Activated CD8-positive, alpha-beta T cell treated with anti-CD3 and anti-CD28 coated beads, Interleukin-2, amount 10 ng/mL, durations not matched to agents 7 days and 5 days (primary cell): ENCODE measurements around the gene NEK9. TPM values are rescaled to one million over a fixed set of nuclear protein-coding genes. Genes with fewer than 3 reads are reported as not detected.

Experiments used
- ATAC-seq: fragments of 150-1000 bp; cut with Tn5 transposase; one replicate; pipeline ENCODE4 v1.10.0; 2021; ENCODE audit warnings: moderate library complexity
- CTCF ChIA-PET: fragments of 350-600 bp; sonication (Branson Sonifier 250); formaldehyde crosslinking; loops from one replicate; lab custom pipeline; 2021; ENCODE audit warnings: antibody characterized with exemption; lab: Charles Lee
- POLR2A ChIA-PET: fragments of 350-600 bp; sonication (Branson Sonifier 250); formaldehyde crosslinking; loops from one replicate; lab custom pipeline; 2021; ENCODE audit warnings: antibody characterized with exemption; lab: Charles Lee
- DNase-seq: peaks from one replicate; pipeline ENCODE4 v3.0.0-alpha.2; 2020
- H3K27ac Mint-ChIP-seq: one replicate; pipeline ENCODE4 v1.8.0; 2021; ENCODE audit warnings: mild to moderate bottlenecking, mixed read lengths
- H3K27me3 Mint-ChIP-seq: one replicate; pipeline ENCODE4 v1.8.0; 2021; ENCODE audit warnings: low read depth, mixed read lengths
- H3K36me3 Mint-ChIP-seq: one replicate; pipeline ENCODE4 v1.8.0; 2021; ENCODE audit warnings: low read depth, mixed read lengths
- H3K4me1 Mint-ChIP-seq: one replicate; pipeline ENCODE4 v1.8.0; 2021; ENCODE audit warnings: low read depth, mixed read lengths
- H3K4me3 Mint-ChIP-seq: one replicate; pipeline ENCODE4 v1.8.0; 2021; ENCODE audit warnings: mild to moderate bottlenecking, mixed read lengths
- H3K9me3 Mint-ChIP-seq: one replicate; pipeline ENCODE4 v1.8.0; 2022; ENCODE audit warnings: mixed read lengths; ENCODE audit not compliant: insufficient read depth
- total RNA-seq, 2 experiments: library from RNA; stranded (reverse); gene quantifications; one replicate each; pipeline ENCODE4 v1.2.3, GENCODE V29; 2021

Gene NEK9
- total RNA-seq, 2 experiments from 2014 or later = 73.7 to 80.0 TPM

GRCh38 chr14:75101491-75101890, 25.4 kb downstream of the NEK9 start:
- H3K4me3 Mint-ChIP-seq = no peak overlapping the region
- H3K4me1 Mint-ChIP-seq = no peaks in the 10 kb centered on the region
- ChIA-PET CTCF (interaction anchor here (0.9 to 2.5 kb wide), 4 partner anchors 8 to 195 kb away, joined by 3 to 7 read pairs (median 4); no protein-coding TSS in a partner anchor), POLR2A (no interaction called here)
- no peak overlapping the region for H3K27ac Mint-ChIP-seq
- ATAC-seq = no peak
- DNase-seq = no peak
- H3K9me3 Mint-ChIP-seq = no peaks in the 10 kb centered on the region
- H3K27me3 Mint-ChIP-seq = no peaks in the 10 kb centered on the region
- H3K36me3 Mint-ChIP-seq = peaks cover 59% of the 10 kb centered on the region

- DNase-seq (no peak), ATAC-seq (no peak)
- no peak overlapping the region for H3K4me3 Mint-ChIP-seq
- no peaks in the 10 kb centered on the region for H3K9me3 Mint-ChIP-seq
- H3K27ac Mint-ChIP-seq = no peak overlapping the region
- ChIA-PET CTCF (interaction anchor here (1.2 kb wide), 1 partner anchor 10 kb away, joined by 7 read pairs; no protein-coding TSS in a partner anchor), POLR2A (no interaction called here)
- H3K27me3 Mint-ChIP-seq = no peaks in the 10 kb centered on the region
- H3K4me1 Mint-ChIP-seq = no peaks in the 10 kb centered on the region
- peaks cover 51% of the 10 kb centered on the region for H3K36me3 Mint-ChIP-seq
These were observed 28.2 kb downstream of the NEK9 start for GRCh38 chr14:75098682-75099081.

- Mint-ChIP-seq H3K9me3 (no peaks in the 10 kb centered on the region), H3K4me1 (no peaks in the 10 kb centered on the region), H3K36me3 (peaks cover 49% of the 10 kb centered on the region), H3K27me3 (no peaks in the 10 kb centered on the region), H3K27ac (no peak overlapping the region), H3K4me3 (no peak overlapping the region)
- ChIA-PET POLR2A (no interaction called here), CTCF (interaction anchor here (0.5 to 1.2 kb wide), 2 partner anchors 10 to 194 kb away, joined by 3 to 7 read pairs; no protein-coding TSS in a partner anchor)
- ATAC-seq (no peak), DNase-seq (no peak)
These were observed 28.6 kb downstream of the NEK9 start for GRCh38 chr14:75098212-75098611.

DNA sequence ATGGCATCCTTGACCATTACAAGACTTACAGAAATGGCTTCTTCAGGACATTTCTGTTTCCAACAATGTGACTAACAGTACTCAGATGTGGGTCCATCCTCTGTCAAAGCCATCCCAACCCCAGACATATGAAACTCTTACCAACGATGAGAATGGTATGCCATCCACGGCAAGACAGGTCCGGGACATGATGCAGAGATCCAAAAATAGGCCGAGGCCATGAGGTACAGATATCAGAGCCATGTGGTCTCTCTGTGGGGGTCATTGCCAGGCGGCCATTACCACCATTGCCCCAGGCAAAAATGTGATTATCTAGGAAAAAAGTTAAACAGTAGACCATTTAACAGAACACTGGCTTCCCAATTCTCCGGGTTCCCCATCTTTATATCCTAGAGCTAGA, 29.9 kb downstream of the NEK9 start:
- peaks cover 48% of the 10 kb centered on the region for H3K36me3 Mint-ChIP-seq
- ChIA-PET POLR2A (no interaction called here), CTCF (no interaction called here)
- H3K27ac Mint-ChIP-seq = no peak overlapping the region
- H3K9me3 Mint-ChIP-seq = no peaks in the 10 kb centered on the region
- no peaks in the 10 kb centered on the region for H3K4me1 Mint-ChIP-seq
- ATAC-seq (no peak), DNase-seq (no peak)
- no peaks in the 10 kb centered on the region for H3K27me3 Mint-ChIP-seq
- no peak overlapping the region for H3K4me3 Mint-ChIP-seq

DNA sequence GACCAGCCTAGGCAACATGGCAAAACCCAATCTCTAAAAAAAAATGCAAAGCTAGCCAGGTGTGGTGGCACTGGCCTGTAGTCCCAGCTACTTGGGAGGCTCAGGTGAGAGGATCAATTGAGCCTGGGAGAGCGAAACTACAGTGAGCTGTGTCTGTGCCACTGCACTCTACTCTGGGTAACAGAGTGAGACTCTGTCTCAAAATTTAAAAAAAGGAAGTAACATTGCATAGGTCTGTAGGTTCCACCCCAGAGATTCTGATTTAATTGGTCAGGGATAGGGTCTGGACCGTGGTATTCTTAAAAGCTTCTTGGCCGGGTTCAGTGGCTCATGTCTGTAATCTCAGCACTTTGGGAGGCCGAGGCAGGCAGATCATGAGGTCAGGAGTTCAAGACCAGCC, 31.2 kb downstream of the NEK9 start:
- ATAC-seq (no peak), DNase-seq (no peak)
- no peak overlapping the region for H3K4me3 Mint-ChIP-seq
- peaks cover 47% of the 10 kb centered on the region for H3K36me3 Mint-ChIP-seq
- H3K9me3 Mint-ChIP-seq = no peaks in the 10 kb centered on the region
- H3K4me1 Mint-ChIP-seq = no peaks in the 10 kb centered on the region
- ChIA-PET POLR2A (interaction anchor here (0.7 kb wide), 1 partner anchor 26 kb away, joined by 3 read pairs; the partner anchor contains the start of gene ZC2HC1C), CTCF (interaction anchor here (0.8 to 1.1 kb wide), 3 partner anchors 201 to 477 kb away, joined by 3 read pairs; no protein-coding TSS in a partner anchor)
- no peaks in the 10 kb centered on the region for H3K27me3 Mint-ChIP-seq
- H3K27ac Mint-ChIP-seq = no peak overlapping the region

DNA sequence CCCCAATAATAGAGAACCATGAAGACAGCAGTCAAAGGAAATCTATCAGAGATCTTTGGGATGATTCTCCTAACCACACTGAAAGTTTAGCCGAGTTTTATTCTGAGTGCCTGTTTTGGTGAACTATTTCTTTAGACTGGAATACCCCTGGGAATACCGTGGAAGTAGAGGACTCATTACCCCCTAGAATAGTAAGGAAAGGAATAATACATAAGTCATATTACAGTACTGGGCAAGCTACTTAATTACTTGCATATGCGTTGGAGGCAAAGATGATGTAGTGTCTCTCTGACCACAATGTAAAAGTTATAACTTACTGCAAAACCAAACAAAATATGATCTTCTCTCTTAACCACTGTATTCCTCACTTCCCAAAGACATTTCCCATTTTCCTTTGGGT, 32.0 kb downstream of the NEK9 start:
- no peak overlapping the region for H3K4me3 Mint-ChIP-seq
- POLR2A ChIA-PET = no interaction called here
- H3K4me1 Mint-ChIP-seq = no peaks in the 10 kb centered on the region
- CTCF ChIA-PET = interaction anchor here (1.0 to 1.1 kb wide), 2 partner anchors 201 to 477 kb away, joined by 3 read pairs; no protein-coding TSS in a partner anchor
- peaks cover 46% of the 10 kb centered on the region for H3K36me3 Mint-ChIP-seq
- H3K9me3 Mint-ChIP-seq = no peaks in the 10 kb centered on the region
- no peak overlapping the region for H3K27ac Mint-ChIP-seq
- DNase-seq = no peak
- no peak for ATAC-seq
- H3K27me3 Mint-ChIP-seq = no peaks in the 10 kb centered on the region

GRCh38 chr14:75092698-75093097, 34.1 kb downstream of the NEK9 start:
- Mint-ChIP-seq H3K27me3 (no peaks in the 10 kb centered on the region), H3K36me3 (peaks cover 32% of the 10 kb centered on the region), H3K9me3 (no peaks in the 10 kb centered on the region), H3K4me3 (no peak overlapping the region), H3K4me1 (no peaks in the 10 kb centered on the region), H3K27ac (no peak overlapping the region)
- ChIA-PET CTCF (no interaction called here), POLR2A (no interaction called here)
- no peak for DNase-seq
- no peak for ATAC-seq

GRCh38 chr14:75091251-75091650, 35.6 kb downstream of the NEK9 start:
- DNase-seq (no peak), ATAC-seq (no peak)
- ChIA-PET POLR2A (no interaction called here), CTCF (interaction anchor here (0.9 to 5.0 kb wide), 5 partner anchors 14 to 249 kb away, joined by 3 to 86 read pairs (median 4); no protein-coding TSS in a partner anchor)
- peaks cover 35% of the 10 kb centered on the region for H3K36me3 Mint-ChIP-seq
- no peaks in the 10 kb centered on the region for H3K4me1 Mint-ChIP-seq
- H3K4me3 Mint-ChIP-seq = no peak overlapping the region
- no peaks in the 10 kb centered on the region for H3K27me3 Mint-ChIP-seq
- H3K27ac Mint-ChIP-seq = peak overlapping the region; percentile 13
- no peaks in the 10 kb centered on the region for H3K9me3 Mint-ChIP-seq

- no peak for DNase-seq
- Mint-ChIP-seq H3K36me3 (peaks cover 40% of the 10 kb centered on the region), H3K27ac (no peak overlapping the region), H3K4me1 (no peaks in the 10 kb centered on the region), H3K4me3 (no peak overlapping the region), H3K9me3 (no peaks in the 10 kb centered on the region), H3K27me3 (no peaks in the 10 kb centered on the region)
- CTCF ChIA-PET = interaction anchor here (1.4 to 5.0 kb wide), 4 partner anchors 15 to 249 kb away, joined by 3 to 86 read pairs (median 6); no protein-coding TSS in a partner anchor
- no peak for ATAC-seq
- POLR2A ChIA-PET = interaction anchor here (0.7 kb wide), 1 partner anchor 184 kb away, joined by 3 read pairs; no protein-coding TSS in a partner anchor
These were observed 36.5 kb downstream of the NEK9 start for GRCh38 chr14:75090353-75090752.

DNA sequence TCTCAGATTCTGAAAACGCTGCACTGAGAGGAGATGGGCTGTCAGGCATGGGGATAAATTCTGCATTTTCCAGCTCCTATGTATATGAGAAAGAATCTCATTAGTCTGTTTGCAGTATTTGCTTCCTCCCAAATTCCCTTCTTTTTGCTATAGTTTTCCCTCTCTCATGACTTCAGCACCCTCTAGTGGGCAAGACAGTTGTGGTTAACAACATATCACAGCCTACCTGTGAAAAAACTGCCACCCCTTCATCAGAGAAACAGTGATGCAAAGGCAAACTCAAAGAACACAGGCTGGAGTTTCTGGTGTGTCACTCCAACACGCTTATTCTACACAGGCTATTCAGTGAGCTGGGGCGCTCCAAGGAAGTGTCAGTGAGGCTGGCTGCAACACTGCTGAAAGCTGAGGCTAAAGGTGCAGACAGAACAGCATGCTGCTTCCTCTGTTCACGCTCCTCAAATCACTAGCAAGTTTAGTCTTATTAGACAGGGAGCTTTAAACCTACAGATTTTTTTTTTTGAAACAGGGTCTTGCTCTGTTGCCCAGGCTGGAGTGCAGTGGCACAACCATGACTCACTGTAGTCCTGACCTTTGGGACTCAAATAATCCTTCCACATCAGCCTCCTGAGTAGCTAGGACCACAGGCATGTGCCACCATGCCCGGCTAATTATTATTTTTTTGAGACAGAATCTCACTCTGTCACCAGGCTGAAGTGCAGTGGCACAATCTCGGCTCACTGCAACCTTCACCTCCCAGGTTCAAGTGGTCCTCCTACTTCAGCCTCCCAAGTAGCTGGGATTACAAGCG, 38.1 kb downstream of the NEK9 start:
- peak; percentile 65 for DNase-seq
- Mint-ChIP-seq H3K36me3 (peaks cover 45% of the 10 kb centered on the region), H3K9me3 (no peaks in the 10 kb centered on the region), H3K4me3 (no peak overlapping the region), H3K27ac (no peak overlapping the region), H3K27me3 (no peaks in the 10 kb centered on the region), H3K4me1 (no peaks in the 10 kb centered on the region)
- ChIA-PET POLR2A (interaction anchor here (0.6 to 1.0 kb wide), 3 partner anchors 218 to 228 kb away, joined by 3 read pairs; no protein-coding TSS in a partner anchor), CTCF (interaction anchor here (0.6 to 5.0 kb wide), 59 partner anchors 10 to 480 kb away, joined by 3 to 86 read pairs (median 4); partner anchors contain the start of genes ACYP1, EIF2B2, MLH3 and NEK9)
- ATAC-seq = peak; percentile 69

DNA sequence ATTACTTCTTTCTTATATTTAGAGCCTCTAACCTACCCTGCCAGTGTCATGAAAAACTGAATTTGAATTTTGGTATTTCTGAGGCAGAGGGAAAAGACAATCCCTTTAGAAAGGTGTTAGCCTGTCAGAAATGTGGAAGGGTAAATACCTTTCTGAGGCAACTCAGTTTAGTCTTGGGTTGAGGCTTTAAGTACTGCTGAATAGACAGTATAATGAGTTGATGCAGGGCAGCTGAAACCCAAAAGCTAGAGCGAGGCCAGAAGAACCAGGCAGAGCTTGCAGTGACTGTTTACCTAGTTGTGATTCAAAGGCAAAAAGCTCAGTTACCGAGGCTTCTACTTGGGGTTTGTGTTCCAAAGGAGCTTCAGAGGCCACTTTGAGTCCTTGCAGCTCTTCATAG, 38.7 kb downstream of the NEK9 start:
- no peak for DNase-seq
- POLR2A ChIA-PET = interaction anchor here (0.7 to 1.0 kb wide), 2 partner anchors 220 to 227 kb away, joined by 3 read pairs; no protein-coding TSS in a partner anchor
- Mint-ChIP-seq H3K27me3 (no peaks in the 10 kb centered on the region), H3K27ac (no peak overlapping the region), H3K9me3 (no peaks in the 10 kb centered on the region), H3K36me3 (peaks cover 45% of the 10 kb centered on the region), H3K4me3 (no peak overlapping the region), H3K4me1 (no peaks in the 10 kb centered on the region)
- ATAC-seq = no peak
- CTCF ChIA-PET = interaction anchor here (0.6 to 5.0 kb wide), 53 partner anchors 10 to 479 kb away, joined by 3 to 86 read pairs (median 5); partner anchors contain the start of genes ACYP1, EIF2B2, MLH3 and NEK9
